IPS-11a (cell line): ENCODE data around the gene ADGRB3.

Experiments used
- H3K4me3 ChIP-seq: one replicate; pipeline ENCODE4 v1.5.1; 2013; ENCODE audit warnings: low read depth, low read length, control low read depth

Gene ADGRB3

GRCh38 chr6:69012876-69013275 is 377.8 kb downstream of the ADGRB3 start:
- H3K4me3 ChIP-seq: no peak overlapping the region

DNA sequence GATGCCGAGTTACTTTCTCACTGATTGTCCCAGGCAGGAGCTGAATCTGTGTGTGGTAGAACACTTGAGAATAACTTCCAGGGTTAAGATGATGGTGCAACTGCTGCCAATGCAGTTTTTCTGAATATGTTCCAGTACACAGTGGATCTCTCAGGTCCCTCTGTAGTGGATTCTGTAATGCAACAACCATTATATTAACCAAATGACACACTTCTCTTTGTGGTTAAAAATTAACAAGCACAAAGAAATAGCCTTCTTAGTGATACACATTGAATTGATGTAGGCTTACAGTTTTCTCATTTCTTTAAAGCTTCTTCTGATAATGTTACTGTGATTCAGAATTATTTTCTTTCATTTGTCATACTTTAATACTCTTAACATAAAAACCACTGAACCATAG is 383.8 kb downstream of the ADGRB3 start:
- H3K4me3 ChIP-seq: no peak overlapping the region

- no peak overlapping the region for H3K4me3 ChIP-seq
Measured at GRCh38 chr6:69019832-69020231, 384.8 kb downstream of the ADGRB3 start.

- H3K4me3 ChIP-seq: no peak overlapping the region
Measured at GRCh38 chr6:69022993-69023392, 387.9 kb downstream of the ADGRB3 start.

- no peak overlapping the region for H3K4me3 ChIP-seq
Measured at GRCh38 chr6:69026243-69026642, 391.2 kb downstream of the ADGRB3 start.

DNA sequence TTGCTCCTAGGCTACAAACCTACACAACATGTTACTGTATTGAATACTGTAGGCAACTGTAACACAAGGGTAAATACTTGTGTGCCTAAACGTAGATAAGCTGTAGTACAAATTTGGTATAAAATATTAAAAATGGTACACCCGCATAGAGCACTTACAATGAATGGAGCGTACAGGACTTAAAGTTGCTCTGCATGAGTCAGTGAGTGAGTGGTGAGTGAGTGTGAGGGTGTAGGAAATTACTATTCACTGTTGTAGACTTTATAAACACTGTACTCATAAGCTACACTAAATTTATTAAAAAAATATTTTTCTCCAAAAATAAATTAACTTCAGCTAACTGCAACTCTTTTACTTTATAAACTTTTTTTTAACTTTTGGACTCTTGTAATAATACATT is 391.6 kb downstream of the ADGRB3 start:
- H3K4me3 ChIP-seq: no peak overlapping the region

- no peak overlapping the region for H3K4me3 ChIP-seq
Measured at GRCh38 chr6:69027861-69028260, 392.8 kb downstream of the ADGRB3 start.

DNA sequence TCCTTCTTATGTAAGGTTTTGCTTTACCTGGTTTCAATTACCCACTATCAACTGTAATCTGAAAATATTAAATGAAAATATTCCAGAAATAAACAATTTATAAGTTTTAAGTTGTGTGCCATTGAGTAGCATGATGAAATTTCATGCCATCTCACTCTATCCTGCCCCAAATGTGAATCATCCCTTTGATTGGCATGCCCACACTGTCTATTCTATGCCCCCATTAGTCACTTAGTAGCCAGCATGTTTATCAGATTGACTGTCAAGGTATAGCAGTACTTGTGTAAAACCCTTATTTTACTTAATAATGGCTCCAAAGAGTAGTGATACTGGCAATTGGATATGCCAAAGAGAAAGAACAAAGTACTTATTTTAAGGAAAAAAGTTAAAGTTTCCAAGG is 403.8 kb downstream of the ADGRB3 start:
- H3K4me3 ChIP-seq: no peak overlapping the region

- no peak overlapping the region for H3K4me3 ChIP-seq
Measured at GRCh38 chr6:69042297-69042696, 407.2 kb downstream of the ADGRB3 start.

DNA sequence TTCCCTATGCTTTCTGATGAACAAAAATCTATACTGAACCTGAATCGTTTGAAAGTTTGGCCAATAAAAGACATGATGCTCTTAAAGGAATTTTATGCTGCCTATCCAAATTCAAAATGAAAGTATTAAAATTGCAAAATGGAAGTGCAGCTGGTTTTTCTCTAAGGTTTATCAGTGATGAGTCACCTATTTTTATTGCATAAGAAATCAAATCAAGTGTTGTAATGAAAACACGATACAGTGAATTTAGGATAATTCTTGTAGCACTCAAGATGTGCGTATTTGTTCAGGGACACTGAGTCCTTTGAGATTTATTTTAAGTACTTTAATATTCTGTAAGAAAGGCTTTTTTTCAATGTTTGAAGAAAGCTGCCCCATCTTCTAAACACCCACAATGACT is 409.5 kb downstream of the ADGRB3 start:
- no peak overlapping the region for H3K4me3 ChIP-seq

GRCh38 chr6:69059413-69059812 is 424.3 kb downstream of the ADGRB3 start:
- no peak overlapping the region for H3K4me3 ChIP-seq

GRCh38 chr6:69061066-69061465 is 426.0 kb downstream of the ADGRB3 start:
- no peak overlapping the region for H3K4me3 ChIP-seq

DNA sequence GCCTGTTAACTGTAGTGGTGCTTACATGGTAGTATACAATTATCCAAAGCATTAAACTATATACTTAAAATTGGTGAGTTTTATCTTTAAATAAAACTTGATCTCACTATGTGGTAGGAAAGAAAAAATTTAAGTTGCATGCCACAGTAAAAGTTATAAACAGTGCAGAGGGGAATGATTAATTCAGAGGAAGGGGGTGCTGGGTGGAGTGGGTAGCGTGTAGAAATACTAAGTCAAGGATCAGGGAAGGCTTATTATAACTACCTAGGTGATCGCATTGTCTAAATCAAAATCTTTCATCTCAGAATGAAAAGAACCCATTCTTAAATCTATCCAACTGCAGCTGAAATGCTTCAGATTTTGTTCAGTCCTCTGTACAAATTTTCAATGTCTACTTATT is 428.3 kb downstream of the ADGRB3 start:
- no peak overlapping the region for H3K4me3 ChIP-seq

- H3K4me3 ChIP-seq: no peak overlapping the region
Measured at GRCh38 chr6:69064226-69064625, 429.1 kb downstream of the ADGRB3 start.

DNA sequence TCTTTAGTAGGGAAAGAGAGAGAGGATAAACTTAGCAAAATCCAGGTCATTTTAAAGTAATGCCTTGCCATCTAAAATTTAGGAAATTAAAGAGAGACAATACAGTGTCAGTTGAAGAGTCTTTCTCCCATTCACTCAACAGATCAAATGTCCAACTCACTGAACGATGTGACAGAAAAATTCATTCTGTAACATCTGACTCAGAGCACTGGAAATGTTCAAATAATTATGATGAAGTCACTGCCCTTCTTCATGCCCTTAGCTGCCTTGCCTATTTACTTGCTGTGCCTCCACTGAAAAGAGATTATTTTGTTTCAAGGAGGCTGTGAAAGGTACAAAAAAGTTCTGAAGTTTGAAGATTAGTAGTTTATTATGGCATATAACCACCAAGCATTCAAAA is 434.8 kb downstream of the ADGRB3 start:
- H3K4me3 ChIP-seq: no peak overlapping the region

DNA sequence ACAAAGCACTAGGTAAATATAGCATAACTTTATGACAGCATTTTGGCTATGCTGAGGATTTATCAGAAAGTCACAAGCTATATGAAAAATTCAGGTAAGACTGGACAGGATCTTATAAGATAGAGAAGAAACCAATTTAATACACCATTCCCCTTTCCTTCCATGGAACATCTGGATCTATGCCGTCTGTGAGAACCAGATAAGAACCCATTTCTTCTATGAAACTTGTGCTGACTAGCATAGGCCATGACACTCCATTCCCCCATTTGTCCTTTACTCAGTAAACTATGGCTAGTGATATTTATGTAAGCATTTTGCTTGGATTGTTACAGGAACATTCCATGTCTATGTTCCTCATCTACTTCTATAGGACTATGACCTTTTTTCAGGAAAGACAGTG is 437.7 kb downstream of the ADGRB3 start:
- no peak overlapping the region for H3K4me3 ChIP-seq

DNA sequence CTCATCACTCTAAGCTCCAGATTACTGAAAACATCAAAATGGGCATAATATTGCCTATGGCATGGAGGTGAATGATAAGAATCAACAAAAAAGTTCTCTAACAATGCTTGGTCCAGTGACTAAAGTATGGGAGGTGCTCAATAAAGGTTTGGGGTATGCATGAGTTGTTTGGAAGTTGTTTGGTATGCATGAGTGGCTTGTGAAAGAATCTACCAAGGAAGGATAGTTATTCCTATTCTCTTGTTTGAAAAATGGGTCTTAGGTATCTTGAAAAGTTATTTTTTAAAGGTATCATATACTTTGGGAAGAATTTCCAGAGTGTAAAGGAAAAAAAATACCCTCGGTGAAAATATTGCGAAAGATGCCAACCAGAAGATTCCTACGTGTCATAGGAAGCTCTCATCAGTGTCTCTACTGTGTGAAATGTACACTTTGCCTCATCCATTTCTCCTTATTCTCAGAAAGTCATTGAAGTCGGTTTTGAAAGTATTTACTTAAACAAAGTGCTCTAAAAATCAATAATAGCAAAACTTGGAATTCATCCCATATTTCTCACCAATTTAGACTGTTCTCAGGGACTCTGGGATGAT is 449.8 kb downstream of the ADGRB3 start:
- no peak overlapping the region for H3K4me3 ChIP-seq

DNA sequence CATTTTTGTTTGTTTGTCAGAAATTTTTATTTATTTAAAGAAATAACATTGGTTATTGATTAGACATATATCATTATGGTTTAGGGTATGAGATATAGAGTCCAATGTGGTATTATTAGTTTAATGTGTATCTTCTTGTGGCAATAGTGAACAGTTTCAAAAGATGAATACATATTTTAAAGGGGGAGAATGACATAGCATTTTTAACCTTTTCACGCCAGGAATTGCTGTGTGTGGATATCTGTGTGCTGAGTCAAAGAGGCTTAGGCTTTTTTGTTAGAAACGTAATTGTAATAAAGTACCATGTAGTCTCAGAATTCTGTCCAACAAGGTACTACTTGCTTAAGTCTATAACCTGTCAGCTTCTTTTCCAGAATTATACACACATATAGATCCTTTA is 451.6 kb downstream of the ADGRB3 start:
- H3K4me3 ChIP-seq: no peak overlapping the region

DNA sequence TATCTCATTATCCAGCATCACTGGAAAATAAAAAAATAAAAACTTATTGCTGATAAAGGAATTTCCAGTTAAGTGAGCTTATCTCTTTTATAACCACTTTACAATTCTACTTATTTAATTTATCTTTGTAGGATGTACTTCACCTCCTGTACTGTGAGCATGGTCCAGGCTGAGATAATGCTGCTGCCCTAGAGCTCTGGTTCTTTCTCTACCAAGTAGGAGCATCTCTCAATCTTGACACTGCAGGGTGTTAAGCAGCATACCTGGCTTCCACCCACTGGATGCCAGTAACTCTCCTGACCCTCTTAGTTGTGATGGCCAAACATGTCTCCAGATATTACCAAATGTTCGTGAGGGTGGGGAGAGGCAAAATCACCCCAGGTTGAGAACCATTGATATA is 454.5 kb downstream of the ADGRB3 start:
- H3K4me3 ChIP-seq: no peak overlapping the region

DNA sequence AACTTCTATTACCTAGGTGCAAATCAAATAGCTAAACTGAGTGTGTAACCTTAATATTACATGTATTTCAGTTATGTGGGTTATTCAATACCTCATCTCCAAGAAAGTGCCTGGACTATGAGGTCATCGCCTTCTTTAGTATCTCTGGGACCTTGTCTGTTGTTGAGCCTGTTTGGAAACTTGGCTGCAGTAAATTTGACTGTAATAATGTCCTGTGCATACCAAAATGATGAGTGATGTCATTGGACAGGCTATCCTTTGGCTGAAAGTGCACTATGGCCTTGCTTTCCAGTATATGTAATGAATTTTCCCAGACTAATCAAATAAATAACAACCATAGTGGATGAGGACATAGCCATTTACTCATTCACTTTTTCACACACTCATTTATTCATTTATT is 455.1 kb downstream of the ADGRB3 start:
- no peak overlapping the region for H3K4me3 ChIP-seq

DNA sequence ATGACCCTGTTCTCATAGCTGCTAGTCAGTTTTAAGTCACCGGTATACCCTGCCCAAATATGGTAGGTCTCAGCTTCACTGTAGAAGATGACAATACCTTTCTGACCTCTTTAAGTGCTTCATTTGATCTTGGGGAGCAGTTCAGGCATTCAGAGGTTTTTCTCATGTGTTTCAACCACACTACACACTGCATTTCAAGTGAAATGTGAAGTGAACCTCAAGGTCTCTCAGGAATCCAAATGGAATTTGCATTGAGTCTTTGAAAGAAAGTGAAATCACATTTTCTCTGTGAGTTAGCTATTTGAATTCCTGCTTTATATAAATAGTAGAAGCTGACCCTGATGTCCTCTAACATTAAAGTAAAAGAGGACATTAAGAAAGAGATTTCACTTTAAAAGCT is 461.6 kb downstream of the ADGRB3 start:
- H3K4me3 ChIP-seq: no peak overlapping the region

GRCh38 chr6:69097948-69098347 is 462.9 kb downstream of the ADGRB3 start:
- no peak overlapping the region for H3K4me3 ChIP-seq

DNA sequence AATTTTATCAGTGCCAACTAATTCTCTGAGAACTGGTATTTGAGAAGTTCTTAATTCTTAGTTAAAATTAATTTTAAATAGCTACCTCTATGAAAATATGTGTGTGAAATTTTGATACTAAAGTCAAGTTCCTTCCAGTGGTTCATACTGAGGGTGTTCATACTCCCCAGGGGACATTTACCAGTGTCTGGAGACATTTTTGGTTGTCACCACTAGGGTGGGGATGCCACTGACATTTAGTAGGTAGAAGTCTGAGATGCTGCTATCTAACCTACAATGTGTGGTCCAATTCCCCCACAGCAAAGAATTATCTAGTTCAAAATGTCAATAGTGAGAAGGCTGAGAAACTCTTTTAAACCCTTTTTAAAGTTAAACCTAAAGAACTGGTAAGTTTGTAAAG is 463.8 kb downstream of the ADGRB3 start:
- no peak overlapping the region for H3K4me3 ChIP-seq

DNA sequence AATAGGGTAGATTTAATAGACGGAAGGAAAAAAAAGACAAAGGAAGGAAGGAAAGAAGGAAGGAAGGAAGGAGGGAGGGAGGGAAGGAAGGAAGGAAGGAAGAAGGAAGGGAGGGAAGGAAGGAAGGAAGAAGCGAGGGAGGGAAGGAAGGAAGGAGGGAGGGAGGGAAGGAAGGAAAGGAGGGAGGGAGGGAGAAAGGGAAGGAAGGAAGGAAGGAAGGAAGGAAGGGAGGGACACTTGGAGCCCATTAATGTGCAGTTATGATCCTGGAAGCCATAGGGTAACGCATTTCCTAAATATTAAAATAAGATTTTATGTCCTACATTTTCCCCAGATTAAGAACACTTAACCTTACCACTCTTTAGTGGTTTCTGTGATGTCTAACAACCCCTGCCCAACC is 465.7 kb downstream of the ADGRB3 start:
- no peak overlapping the region for H3K4me3 ChIP-seq
